MCF 10A (cell line): ENCODE data around the gene VAV1. TPM values are rescaled to one million over a fixed set of nuclear protein-coding genes. Genes with fewer than 3 reads are reported as not detected.
"Not testable (repeated sequence)": the region's sequence is repeated elsewhere in the genome, so short reads cannot be mapped to it uniquely, and the experiment has no call there.

ENCODE experiments used
- BruUV-seq: library from RNA; stranded (reverse); fragments of 400-500 nt; replicated peaks from 2 replicates; lab custom pipeline; 2021; lab: Mats Ljungman, UMichigan
- CTCF ChIA-PET: fragments of 300-600 bp; sonication (Branson Sonifier 250); formaldehyde crosslinking; extraction: SDS; loops from one replicate; lab custom pipeline; 2021; ENCODE audit warnings: antibody characterized with exemption, inconsistent platforms; lab: Yijun Ruan, JAX
- POLR2A ChIA-PET: fragments of 300-600, 350-650 bp; sonication (Branson Sonifier 250); formaldehyde crosslinking; extraction: SDS; loops from one replicate; lab custom pipeline; 2020; ENCODE audit warnings: antibody characterized with exemption, inconsistent platforms; lab: Yijun Ruan, JAX
- DNase-seq: peaks from one replicate; pipeline ENCODE4 v3.0.0-alpha.2; 2018; ENCODE audit not compliant: unreplicated experiment
- H3K27ac Mint-ChIP-seq: one replicate; pipeline ENCODE4 v1.8.0; 2022; ENCODE audit warnings: mild to moderate bottlenecking, low read depth, mixed read lengths; ENCODE audit not compliant: unreplicated experiment
- H3K27me3 Mint-ChIP-seq: one replicate; pipeline ENCODE4 v1.8.0; 2022; ENCODE audit warnings: mixed read lengths; ENCODE audit not compliant: insufficient read depth, unreplicated experiment
- H3K36me3 Mint-ChIP-seq: one replicate; pipeline ENCODE4 v1.8.0; 2022; ENCODE audit warnings: mild to moderate bottlenecking, moderate library complexity, mixed read lengths; ENCODE audit not compliant: insufficient read depth, unreplicated experiment
- H3K4me1 Mint-ChIP-seq: one replicate; pipeline ENCODE4 v1.8.0; 2022; ENCODE audit warnings: mixed read lengths; ENCODE audit not compliant: insufficient read depth, unreplicated experiment
- H3K4me3 Mint-ChIP-seq: one replicate; pipeline ENCODE4 v1.8.0; 2022; ENCODE audit warnings: mild to moderate bottlenecking, moderate library complexity, mixed read lengths; ENCODE audit not compliant: unreplicated experiment
- H3K9me3 Mint-ChIP-seq: one replicate; pipeline ENCODE4 v1.8.0; 2022; ENCODE audit warnings: mixed read lengths; ENCODE audit not compliant: unreplicated experiment
- intact Hi-C: fragments of 100-400 bp; cut with micrococcal nuclease; formaldehyde crosslinking; loops from 2 replicates; pipeline ENCODE4 v1.14.1; 2022
- total RNA-seq: library from RNA; stranded (reverse); gene quantifications from 2 replicates; pipeline ENCODE4 v1.2.3, GENCODE V29; 2022
- TF ChIP-seq, protein P1 (sequence below): fragments of 200-600 bp; IDR thresholded peaks from one replicate; pipeline ENCODE4 v1.8.0; 2022; ENCODE audit warnings: antibody characterized with exemption, mild to moderate bottlenecking; ENCODE audit not compliant: unreplicated experiment

VAV1 gene
- total RNA-seq, 1 experiment from 2014 or later = not detected

DNA sequence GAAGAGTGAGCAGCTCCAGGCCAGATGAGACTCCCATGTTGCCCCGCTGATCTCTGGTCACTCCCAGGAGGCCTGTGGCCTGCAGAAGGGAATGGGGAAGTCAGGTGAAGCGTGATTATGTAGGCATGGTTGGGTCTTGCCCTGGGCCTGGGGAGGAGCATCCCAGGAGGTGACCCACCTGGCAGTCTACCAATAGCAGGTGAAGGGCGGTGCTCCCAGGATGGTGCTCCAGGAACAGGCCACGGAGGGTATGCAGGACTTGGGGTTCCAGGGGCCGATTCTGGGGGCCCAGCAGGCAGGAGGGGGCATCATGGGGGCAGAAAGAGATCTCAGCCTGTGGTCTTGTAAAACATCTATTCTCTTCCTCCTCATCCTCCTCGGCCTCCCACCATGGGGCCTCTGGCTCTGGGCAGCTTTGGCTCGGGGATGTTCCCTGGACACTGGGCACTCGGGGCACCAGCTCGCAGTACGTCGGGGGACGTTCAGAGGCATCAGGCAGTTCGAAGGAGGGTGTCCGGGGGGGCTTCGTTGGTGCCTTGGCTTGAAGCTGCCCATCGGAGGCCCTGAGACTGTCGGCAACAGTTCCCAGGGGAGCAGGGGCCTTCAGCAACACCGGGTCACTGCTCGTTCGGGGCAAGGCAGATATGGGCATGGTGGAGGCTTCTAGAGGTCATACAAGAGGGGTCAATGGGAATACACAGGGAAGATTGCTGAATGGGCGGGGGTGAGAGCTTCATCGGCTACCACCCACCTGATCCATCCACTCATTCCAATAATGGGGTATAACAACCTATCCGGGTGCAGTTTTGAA is 17.6 kb upstream of the VAV1 start:
- Mint-ChIP-seq H3K9me3 (no peaks in the 10 kb centered on the region), H3K36me3 (peaks cover 70% of the 10 kb centered on the region), H3K4me3 (no peak overlapping the region), H3K27me3 (no peaks in the 10 kb centered on the region), H3K4me1 (no peaks in the 10 kb centered on the region), H3K27ac (no peak overlapping the region)
- ChIA-PET POLR2A (interaction anchor here (0.6 to 1.1 kb wide), 4 partner anchors 11 to 435 kb away, joined by 3 read pairs; no protein-coding TSS in a partner anchor), CTCF (interaction anchor here (0.7 to 0.9 kb wide), 3 partner anchors 9 to 269 kb away, joined by 3 to 4 read pairs (median 3); no protein-coding TSS in a partner anchor)
- TF ChIP-seq, protein P1, sequence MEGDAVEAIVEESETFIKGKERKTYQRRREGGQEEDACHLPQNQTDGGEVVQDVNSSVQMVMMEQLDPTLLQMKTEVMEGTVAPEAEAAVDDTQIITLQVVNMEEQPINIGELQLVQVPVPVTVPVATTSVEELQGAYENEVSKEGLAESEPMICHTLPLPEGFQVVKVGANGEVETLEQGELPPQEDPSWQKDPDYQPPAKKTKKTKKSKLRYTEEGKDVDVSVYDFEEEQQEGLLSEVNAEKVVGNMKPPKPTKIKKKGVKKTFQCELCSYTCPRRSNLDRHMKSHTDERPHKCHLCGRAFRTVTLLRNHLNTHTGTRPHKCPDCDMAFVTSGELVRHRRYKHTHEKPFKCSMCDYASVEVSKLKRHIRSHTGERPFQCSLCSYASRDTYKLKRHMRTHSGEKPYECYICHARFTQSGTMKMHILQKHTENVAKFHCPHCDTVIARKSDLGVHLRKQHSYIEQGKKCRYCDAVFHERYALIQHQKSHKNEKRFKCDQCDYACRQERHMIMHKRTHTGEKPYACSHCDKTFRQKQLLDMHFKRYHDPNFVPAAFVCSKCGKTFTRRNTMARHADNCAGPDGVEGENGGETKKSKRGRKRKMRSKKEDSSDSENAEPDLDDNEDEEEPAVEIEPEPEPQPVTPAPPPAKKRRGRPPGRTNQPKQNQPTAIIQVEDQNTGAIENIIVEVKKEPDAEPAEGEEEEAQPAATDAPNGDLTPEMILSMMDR = no peak
- DNase-seq = no peak
- intact Hi-C loops = no loop called here
- no TSS peak for BruUV-seq

DNA sequence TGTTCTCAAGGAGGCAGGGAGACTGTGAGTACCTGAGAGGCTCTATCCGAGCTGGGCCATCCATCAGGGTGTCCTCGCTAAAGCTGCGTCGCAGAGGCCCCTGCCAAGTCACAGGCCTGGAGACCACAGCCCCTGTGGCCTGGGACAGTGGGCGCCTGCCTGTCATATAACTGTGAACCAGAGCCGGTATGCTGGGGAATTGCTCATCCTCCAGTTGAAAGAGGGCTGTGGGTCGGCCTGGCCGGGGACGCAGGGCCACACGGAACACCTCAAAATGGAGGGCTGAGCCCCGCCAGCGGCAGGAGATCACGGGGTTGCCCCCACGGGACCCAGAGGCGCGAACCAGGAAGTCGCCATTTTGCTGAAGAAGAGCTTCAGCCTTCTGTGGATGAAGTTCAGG is 11.9 kb upstream of the VAV1 start:
- intact Hi-C loops = no loop called here
- no TSS peak for BruUV-seq
- H3K27me3 Mint-ChIP-seq = no peaks in the 10 kb centered on the region
- no peak overlapping the region for H3K27ac Mint-ChIP-seq
- no peak for DNase-seq
- H3K4me1 Mint-ChIP-seq = no peaks in the 10 kb centered on the region
- CTCF ChIA-PET = interaction anchor here (1.1 to 1.5 kb wide), 2 partner anchors 23 to 103 kb away, joined by 4 read pairs; partner anchors contain the start of gene GPR108
- TF ChIP-seq, protein P1 = no peak
- no peak overlapping the region for H3K4me3 Mint-ChIP-seq
- POLR2A ChIA-PET = interaction anchor here (0.5 to 1.5 kb wide), 5 partner anchors 17 to 103 kb away, joined by 3 to 6 read pairs (median 4); partner anchors contain the start of gene GPR108
- peaks cover 35% of the 10 kb centered on the region for H3K36me3 Mint-ChIP-seq
- H3K9me3 Mint-ChIP-seq = no peaks in the 10 kb centered on the region

- POLR2A ChIA-PET = interaction anchor here (0.5 to 1.5 kb wide), 7 partner anchors 14 to 130 kb away, joined by 3 to 6 read pairs (median 4); partner anchors contain the start of gene GPR108
- TF ChIP-seq, protein P1 = no peak
- no peak for DNase-seq
- CTCF ChIA-PET = interaction anchor here (1.5 kb wide), 1 partner anchor 24 kb away, joined by 4 read pairs; the partner anchor contains the start of gene GPR108
- Mint-ChIP-seq H3K9me3 (no peaks in the 10 kb centered on the region), H3K4me1 (peaks cover 3% of the 10 kb centered on the region), H3K27me3 (no peaks in the 10 kb centered on the region), H3K4me3 (no peak overlapping the region), H3K36me3 (peaks cover 35% of the 10 kb centered on the region), H3K27ac (no peak overlapping the region)
- intact Hi-C loops = no loop called here
- no TSS peak for BruUV-seq
These were observed 11.3 kb upstream of the VAV1 start for GRCh38 chr19:6761053-6761676.

DNA sequence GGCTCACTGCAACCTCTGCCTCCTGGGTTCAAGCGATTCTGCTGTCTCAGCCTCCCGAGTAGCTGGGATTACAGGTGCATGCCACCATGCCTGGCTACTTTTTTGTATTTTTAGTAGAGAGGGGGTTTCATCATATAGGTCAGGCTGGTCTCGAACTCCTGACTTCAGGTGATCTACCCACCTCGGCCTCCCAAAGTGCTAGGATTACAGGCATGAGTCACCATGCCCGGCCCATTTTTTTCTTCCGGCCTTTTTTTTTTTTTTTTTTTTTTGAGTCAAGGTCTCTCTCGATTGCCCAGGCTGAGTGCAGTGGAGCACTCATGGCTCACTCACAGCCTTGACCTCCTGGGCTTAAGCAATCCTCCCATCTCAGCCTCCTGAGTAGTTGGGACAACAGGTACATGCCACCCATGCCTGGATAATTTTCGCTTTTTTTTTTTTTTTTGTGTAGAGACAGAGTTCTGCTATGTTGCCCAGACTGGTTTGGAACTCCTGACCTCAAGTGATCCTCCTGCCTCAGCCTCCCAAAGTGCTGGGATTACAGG is 10.2 kb upstream of the VAV1 start:
- not testable (repeated sequence) for H3K9me3 Mint-ChIP-seq, BruUV-seq

More for the DNA sequence above, 10.2 kb upstream of the VAV1 start:
- H3K27ac Mint-ChIP-seq, H3K4me3 Mint-ChIP-seq, intact Hi-C loops, H3K27me3 Mint-ChIP-seq: not testable (repeated sequence)
- peaks cover 10% of the 10 kb centered on the region for H3K4me1 Mint-ChIP-seq
- CTCF ChIA-PET = interaction anchor here (0.6 kb wide), 1 partner anchor 140 kb away, joined by 3 read pairs; no protein-coding TSS in a partner anchor
- H3K36me3 Mint-ChIP-seq = peaks cover 37% of the 10 kb centered on the region
- POLR2A ChIA-PET = interaction anchor here (1.5 kb wide), 1 partner anchor 25 kb away, joined by 6 read pairs; the partner anchor contains the start of gene GPR108
- peak; percentile 34 for DNase-seq
